T-cell (primary cell): Measurements from ENCODE around the gene EPC2. TPM values are rescaled to one million over a fixed set of nuclear protein-coding genes. Genes with fewer than 3 reads are reported as not detected.

ENCODE experiments used
- ATAC-seq, 4 experiments: fragments of 200-7000 bp in 3 of 4; fragments of 150-1000 bp in 1 of 4; cut with Tn5 transposase; replicated peaks in 1 of 4; 1 replicate in 3 of 4; 2 replicates in 1 of 4; pipeline ENCODE4 v1.10.0; 2021; ENCODE audit warnings: moderate library complexity in 3 of 4, mild to moderate bottlenecking in 2 of 4, moderate number of reproducible peaks in 1 of 4
- CTCF ChIA-PET, 2 donors: fragments of 300-600 bp; sonication (Branson Sonifier 250); formaldehyde crosslinking; loops; one replicate each; lab custom pipeline; 2022; ENCODE audit warnings: antibody characterized with exemption in 2 of 2; lab: Charles Lee
- POLR2A ChIA-PET, 2 donors: fragments of 300-600 bp; sonication (Branson Sonifier 250); formaldehyde crosslinking; loops; one replicate each; lab custom pipeline; 2022; ENCODE audit warnings: antibody characterized with exemption in 2 of 2; lab: Charles Lee
- DNase-seq, 35 experiments: peaks; one replicate each; pipeline versions ENCODE4 v3.0.0 to v3.0.0-alpha.2; 2013 to 2023
- H3K27ac ChIP-seq: one replicate; pipeline ENCODE4 v1.5.1; 2013; ENCODE audit warnings: low read length
- H3K27me3 ChIP-seq, 2 experiments: replicated peaks in 1 of 2; 1 replicate in 1 of 2; 2 replicates in 1 of 2; pipeline versions ENCODE4 v1.6.1 to v1.7.0; 2013; ENCODE audit warnings: low read length in 1 of 2, mixed read lengths in 1 of 2; ENCODE audit not compliant: control insufficient read depth in 2 of 2, insufficient read depth in 2 of 2; ENCODE audit errors: extremely low read depth in 1 of 2
- H3K36me3 ChIP-seq, 2 donors: 1 replicate in 1 of 2; 2 replicates in 1 of 2; pipeline versions ENCODE4 v1.6.1 to v1.7.0; 2013; ENCODE audit warnings: low read length in 1 of 2; ENCODE audit not compliant: control insufficient read depth in 2 of 2, insufficient read depth in 1 of 2; ENCODE audit errors: extremely low read depth in 1 of 2
- H3K4me1 ChIP-seq, 2 experiments: 1 replicate in 1 of 2; 2 replicates in 1 of 2; pipeline versions ENCODE4 v1.6.1 to v1.7.0; 2013; ENCODE audit warnings: low read length in 2 of 2, mixed read lengths in 1 of 2; ENCODE audit not compliant: insufficient read depth in 2 of 2, control insufficient read depth in 1 of 2; ENCODE audit errors: extremely low read depth in 1 of 2
- H3K4me3 ChIP-seq, 2 donors: 1 replicate in 1 of 2; 2 replicates in 1 of 2; pipeline versions ENCODE4 v1.5.1 to v1.7.0; 2013; ENCODE audit warnings: mild to moderate bottlenecking in 2 of 2, low read length in 1 of 2, moderate library complexity in 1 of 2; ENCODE audit not compliant: control insufficient read depth in 1 of 2; ENCODE audit errors: extremely low read depth in 1 of 2
- H3K9me3 ChIP-seq: 2 replicates; pipeline ENCODE4 v1.7.0; 2013
- H3K27ac Mint-ChIP-seq, 2 donors: one replicate each; pipeline ENCODE4 v1.8.0; 2020 to 2021; ENCODE audit warnings: mild to moderate bottlenecking in 2 of 2, mixed read lengths in 2 of 2
- H3K27me3 Mint-ChIP-seq, 2 donors: one replicate each; pipeline ENCODE4 v1.8.0; 2021 to 2022; ENCODE audit warnings: mixed read lengths in 2 of 2
- H3K36me3 Mint-ChIP-seq: one replicate; pipeline ENCODE4 v1.8.0; 2021; ENCODE audit warnings: mixed read lengths
- H3K4me1 Mint-ChIP-seq, 3 donors: one replicate each; pipeline ENCODE4 v1.8.0; 2020 to 2022; ENCODE audit warnings: mixed read lengths in 3 of 3, mild to moderate bottlenecking in 1 of 3
- H3K4me3 Mint-ChIP-seq, 3 donors: one replicate each; pipeline ENCODE4 v1.8.0; 2020 to 2022; ENCODE audit warnings: mild to moderate bottlenecking in 3 of 3, mixed read lengths in 3 of 3, moderate library complexity in 3 of 3
- H3K9me3 Mint-ChIP-seq, 3 donors: one replicate each; pipeline ENCODE4 v1.8.0; 2020 to 2022; ENCODE audit warnings: mixed read lengths in 3 of 3
- WGBS: methylation state at CpG from one replicate; pipeline ENCODE4 v1.1.5; 2013; ENCODE audit warnings: missing lambda C conversion rate; ENCODE audit not compliant: insufficient coverage; 5-methylcytosine and 5-hydroxymethylcytosine counted together
- total RNA-seq, 35 experiments: library from RNA in 6 of 35; stranded (reverse) in 6 of 35; fragments of 120-200 nt in 1 of 35; gene quantifications; one replicate each; pipeline versions ENCODE4 v1.2.1 to v1.2.4 and lab custom pipeline; 2013 to 2026

EPC2 gene
- total RNA-seq, 5 donors from 2014 or later (not counting 1 experiment from before 2014, with no cell fraction given): 54.3 to 84.3 (median 66.9) TPM

- Mint-ChIP-seq H3K27ac (peak overlapping the region; percentile 45 to 57), H3K4me3 (peak overlapping the region in 1 of 3 donors; percentile 37), H3K36me3 (no peaks in the 10 kb centered on the region), H3K27me3 (peaks cover 2 to 21% of the 10 kb centered on the region in 2 donors), H3K9me3 (no peaks in the 10 kb centered on the region), H3K4me1 (peaks cover 9 to 26% (median 20%) of the 10 kb centered on the region in 3 donors)
- Histone ChIP-seq H3K27me3 (peaks cover 0 to 5% of the 10 kb centered on the region in 2 experiments), H3K4me3 (no peak overlapping the region), H3K27ac (no peak overlapping the region), H3K4me1 (peaks cover 2 to 9% of the 10 kb centered on the region in 2 experiments), H3K9me3 (no peaks in the 10 kb centered on the region), H3K36me3 (no peaks in the 10 kb centered on the region)
- ChIA-PET CTCF (interaction anchor here in 1 of 2 donors (0.6 kb wide), 1 partner anchor 14 kb away, joined by 3 read pairs; no protein-coding TSS in a partner anchor), POLR2A (interaction anchor here (0.7 kb wide), 3 partner anchors 39 to 1687 kb away, joined by 3 to 10 read pairs (median 6); no protein-coding TSS in a partner anchor)
- DNase-seq (no peak), ATAC-seq (peak in 1 of 4 experiments; percentile 11)
- 75% methylated on average over 2 of the region's 6 CpGs for WGBS
Observed at GRCh38 chr2:148814143-148814859, 169.8 kb downstream of the EPC2 start.

GRCh38 chr2:148814860-148815419 is 170.4 kb downstream of the EPC2 start:
- Histone ChIP-seq H3K27me3 (peaks cover 0 to 5% of the 10 kb centered on the region in 2 experiments), H3K36me3 (no peaks in the 10 kb centered on the region), H3K4me1 (peaks cover 2 to 9% of the 10 kb centered on the region in 2 experiments), H3K27ac (no peak overlapping the region), H3K4me3 (no peak overlapping the region), H3K9me3 (no peaks in the 10 kb centered on the region)
- Mint-ChIP-seq H3K4me3 (no peak overlapping the region), H3K9me3 (no peaks in the 10 kb centered on the region), H3K27me3 (peaks cover 2 to 21% of the 10 kb centered on the region in 2 donors), H3K27ac (no peak overlapping the region), H3K36me3 (no peaks in the 10 kb centered on the region), H3K4me1 (peaks cover 9 to 26% (median 20%) of the 10 kb centered on the region in 3 donors)
- WGBS: 76% methylated on average over 5 of the region's 7 CpGs
- DNase-seq: no peak
- ChIA-PET CTCF (interaction anchor here in 1 of 2 donors (0.6 kb wide), 1 partner anchor 12 kb away, joined by 3 read pairs; no protein-coding TSS in a partner anchor), POLR2A (interaction anchor here (0.6 to 0.7 kb wide), 4 partner anchors 39 to 1687 kb away, joined by 3 to 10 read pairs (median 4); no protein-coding TSS in a partner anchor)
- ATAC-seq: no peak

GRCh38 chr2:148816176-148816575 is 171.6 kb downstream of the EPC2 start:
- Mint-ChIP-seq H3K36me3 (no peaks in the 10 kb centered on the region), H3K4me1 (peaks cover 9 to 26% (median 20%) of the 10 kb centered on the region in 3 donors)

GRCh38 chr2:148817210-148817708 is 172.7 kb downstream of the EPC2 start:
- H3K9me3 Mint-ChIP-seq: no peaks in the 10 kb centered on the region
- peaks cover 9 to 26% (median 20%) of the 10 kb centered on the region in 3 donors for H3K4me1 Mint-ChIP-seq
- 33% methylated on average over 7 of the region's 8 CpGs for WGBS
- POLR2A ChIA-PET: interaction anchor here in 1 of 2 donors (0.5 kb wide), 1 partner anchor 796 kb away, joined by 10 read pairs; the partner anchor contains the start of genes MBD5 and ORC4
- H3K4me3 Mint-ChIP-seq: peak overlapping the region; percentile 47 to 77 (median 54)
- peak overlapping the region in 1 of 2 donors; percentile 54 for H3K27ac Mint-ChIP-seq
- H3K27me3 Mint-ChIP-seq: peaks cover 2 to 21% of the 10 kb centered on the region in 2 donors
- no peaks in the 10 kb centered on the region for H3K9me3 ChIP-seq
- no peaks in the 10 kb centered on the region for H3K36me3 Mint-ChIP-seq
- DNase-seq (no peak), ATAC-seq (no peak)
- no peak overlapping the region for H3K27ac ChIP-seq
- H3K36me3 ChIP-seq: no peaks in the 10 kb centered on the region
- peak overlapping the region in 1 of 2 donors; percentile 15 for H3K4me3 ChIP-seq
- H3K4me1 ChIP-seq: peaks cover 2 to 9% of the 10 kb centered on the region in 2 experiments
- CTCF ChIA-PET: interaction anchor here in 1 of 2 donors (0.5 kb wide), 1 partner anchor 794 kb away, joined by 5 read pairs; no protein-coding TSS in a partner anchor
- H3K27me3 ChIP-seq: peaks cover 0 to 5% of the 10 kb centered on the region in 2 experiments

More at GRCh38 chr2:148816176-148816575, 171.6 kb downstream of the EPC2 start:
- Mint-ChIP-seq H3K4me3 (no peak overlapping the region), H3K27me3 (peaks cover 2 to 21% of the 10 kb centered on the region in 2 donors), H3K9me3 (no peaks in the 10 kb centered on the region), H3K27ac (no peak overlapping the region)
- DNase-seq (no peak), ATAC-seq (no peak)
- POLR2A ChIA-PET: interaction anchor here in 1 of 2 donors (0.7 kb wide), 1 partner anchor 94 kb away, joined by 3 read pairs; no protein-coding TSS in a partner anchor
- H3K27me3 ChIP-seq: peaks cover 0 to 5% of the 10 kb centered on the region in 2 experiments
- H3K9me3 ChIP-seq: no peaks in the 10 kb centered on the region
- no peaks in the 10 kb centered on the region for H3K36me3 ChIP-seq
- no peak overlapping the region for H3K4me3 ChIP-seq
- H3K4me1 ChIP-seq: peaks cover 2 to 9% of the 10 kb centered on the region in 2 experiments
- 94% methylated on average over 6 of the region's 6 CpGs for WGBS
- CTCF ChIA-PET: interaction anchor here in 1 of 2 donors (0.5 kb wide), 1 partner anchor 640 kb away, joined by 5 read pairs; no protein-coding TSS in a partner anchor
- H3K27ac ChIP-seq: no peak overlapping the region

- no peak overlapping the region for H3K27ac Mint-ChIP-seq
- WGBS: 100% methylated on average over 1 of the region's 4 CpGs
- Histone ChIP-seq H3K4me3 (no peak overlapping the region), H3K27me3 (peaks cover 0 to 5% of the 10 kb centered on the region in 2 experiments), H3K27ac (no peak overlapping the region), H3K9me3 (no peaks in the 10 kb centered on the region), H3K36me3 (no peaks in the 10 kb centered on the region), H3K4me1 (peaks cover under 1 to 2% of the 10 kb centered on the region in 2 experiments)
- CTCF ChIA-PET: no interaction called here
- no peaks in the 10 kb centered on the region for H3K9me3 Mint-ChIP-seq
- H3K4me1 Mint-ChIP-seq: peaks cover 9 to 18% (median 15%) of the 10 kb centered on the region in 3 donors
- ATAC-seq (no peak), DNase-seq (no peak)
- H3K4me3 Mint-ChIP-seq: no peak overlapping the region
- peaks cover 2 to 21% of the 10 kb centered on the region in 2 donors for H3K27me3 Mint-ChIP-seq
- POLR2A ChIA-PET: no interaction called here
- H3K36me3 Mint-ChIP-seq: no peaks in the 10 kb centered on the region
Observed at GRCh38 chr2:148819019-148819585, 174.6 kb downstream of the EPC2 start.
